HEK293T (cell line): ENCODE measurements around the gene BMP6.

Experiments used
- CTCF ChIA-PET: fragments of 350-600 bp; formaldehyde crosslinking; extraction: SDS; loops from one replicate; lab custom pipeline; 2021; ENCODE audit warnings: antibody characterized with exemption, inconsistent platforms; lab: Yijun Ruan, JAX
- POLR2A ChIA-PET: fragments of 350-600 bp; formaldehyde crosslinking; extraction: SDS; loops from one replicate; lab custom pipeline; 2020; ENCODE audit warnings: antibody characterized with exemption, inconsistent platforms; lab: Yijun Ruan, JAX
- DNase-seq: peaks from one replicate; pipeline ENCODE4 v3.0.0; 2012; ENCODE audit warnings: mixed read lengths; ENCODE audit errors: extremely low spot score
- ARNT ChIP-seq: fragments of 450-650 bp; IDR thresholded peaks from 2 replicates; pipeline ENCODE4 v1.6.1; 2017; ENCODE audit warnings: mild to moderate bottlenecking
- BHLHE40 ChIP-seq: fragments of 450-650 bp; IDR thresholded peaks from 2 replicates; pipeline ENCODE4 v1.6.1; 2016; ENCODE audit warnings: mild to moderate bottlenecking, moderate library complexity, borderline replicate concordance
- CTBP1 ChIP-seq: fragments of 450-650 bp; IDR thresholded peaks from 2 replicates; pipeline ENCODE4 v1.6.1; 2016; ENCODE audit warnings: borderline replicate concordance
- ELF4 ChIP-seq: fragments of 450-650 bp; IDR thresholded peaks from 2 replicates; pipeline ENCODE4 v1.6.1; 2017; ENCODE audit warnings: antibody characterized with exemption
- FOXA1 ChIP-seq: fragments of 450-650 bp; IDR thresholded peaks from 2 replicates; pipeline ENCODE4 v1.6.1; 2016; ENCODE audit warnings: mild to moderate bottlenecking
- FOXK2 ChIP-seq: fragments of 450-650 bp; IDR thresholded peaks from 2 replicates; pipeline ENCODE4 v1.6.1; 2016; ENCODE audit warnings: mild to moderate bottlenecking
- FOXM1 ChIP-seq: fragments of 450-650 bp; IDR thresholded peaks from 2 replicates; pipeline ENCODE4 v1.6.1; 2017; ENCODE audit warnings: mild to moderate bottlenecking, borderline replicate concordance
- HDGF ChIP-seq: fragments of 450-650 bp; IDR thresholded peaks from 2 replicates; pipeline ENCODE4 v1.6.1; 2017; ENCODE audit warnings: antibody characterized with exemption, borderline replicate concordance
- L3MBTL2 ChIP-seq: fragments of 450-650 bp; conservative IDR thresholded peaks from 2 replicates; pipeline ENCODE4 v1.6.1; 2016; ENCODE audit warnings: mild to moderate bottlenecking
- LEF1 ChIP-seq: fragments of 450-650 bp; IDR thresholded peaks from 2 replicates; pipeline ENCODE4 v1.6.1; 2017; ENCODE audit warnings: mild to moderate bottlenecking, borderline replicate concordance
- NFRKB ChIP-seq: fragments of 450-650 bp; IDR thresholded peaks from 2 replicates; pipeline ENCODE4 v1.6.1; 2016; ENCODE audit warnings: mild to moderate bottlenecking, moderate library complexity
- PKNOX1 ChIP-seq: fragments of 450-650 bp; IDR thresholded peaks from 2 replicates; pipeline ENCODE4 v1.6.1; 2016
- SP1 ChIP-seq: fragments of 450-650 bp; IDR thresholded peaks from 2 replicates; pipeline ENCODE4 v1.6.1; 2017
- SUZ12 ChIP-seq: fragments of 450-650 bp; IDR thresholded peaks from 2 replicates; pipeline ENCODE4 v1.6.1; 2016; ENCODE audit warnings: mild to moderate bottlenecking
- TARDBP ChIP-seq: fragments of 450-650 bp; IDR thresholded peaks from 2 replicates; pipeline ENCODE4 v1.6.1; 2016
- ZNF384 ChIP-seq: fragments of 450-650 bp; IDR thresholded peaks from 2 replicates; pipeline ENCODE4 v1.6.1; 2016

The BMP6 gene

GRCh38 chr6:7720346-7720745, 5.6 kb upstream of the BMP6 start:
- no peak for DNase-seq
- POLR2A ChIA-PET: no interaction called here
- CTCF ChIA-PET: no interaction called here
- TF ChIP-seq TARDBP (no peak), FOXM1 (no peak), SUZ12 (no peak), BHLHE40 (no peak), L3MBTL2 (no peak), FOXK2 (no peak), FOXA1 (no peak), PKNOX1 (no peak), HDGF (no peak), SP1 (no peak), CTBP1 (no peak)

GRCh38 chr6:7721649-7722048, 4.2 kb upstream of the BMP6 start:
- DNase-seq: no peak
- no peak for TF ChIP-seq FOXA1
- TF ChIP-seq FOXM1: no peak
- no peak for TF ChIP-seq HDGF
- TF ChIP-seq PKNOX1: no peak
- TF ChIP-seq SP1: no peak
- TF ChIP-seq CTBP1: no peak
- no peak for TF ChIP-seq ARNT
- TF ChIP-seq ZNF384: no peak
- TF ChIP-seq SUZ12: no peak
- no peak for TF ChIP-seq L3MBTL2
- no peak for TF ChIP-seq LEF1
- no peak for TF ChIP-seq FOXK2
- ChIA-PET CTCF (interaction anchor here (0.6 to 2.4 kb wide), 4 partner anchors 22 to 287 kb away, joined by 3 to 15 read pairs (median 3); no protein-coding TSS in a partner anchor), POLR2A (no interaction called here)

- peak; percentile 62 for DNase-seq
- CTCF ChIA-PET: interaction anchor here (0.5 to 2.4 kb wide), 13 partner anchors 23 to 335 kb away, joined by 3 to 15 read pairs (median 4); no protein-coding TSS in a partner anchor
- POLR2A ChIA-PET: interaction anchor here (0.7 to 1.2 kb wide), 3 partner anchors 92 to 496 kb away, joined by 3 read pairs; no protein-coding TSS in a partner anchor
- TF ChIP-seq LEF1 (no peak), L3MBTL2 (0 out of 2 replicates have a peak, but pooled peaks have one; percentile 22)
These were observed 2.9 kb upstream of the BMP6 start for GRCh38 chr6:7723041-7723447.

- ChIA-PET CTCF (interaction anchor here (0.7 to 2.4 kb wide), 6 partner anchors 23 to 294 kb away, joined by 3 to 15 read pairs (median 4); no protein-coding TSS in a partner anchor), POLR2A (interaction anchor here (1.2 kb wide), 1 partner anchor 496 kb away, joined by 3 read pairs; no protein-coding TSS in a partner anchor)
- no peak for TF ChIP-seq PKNOX1
- TF ChIP-seq HDGF: no peak
- TF ChIP-seq ZNF384: no peak
- TF ChIP-seq TARDBP: no peak
- TF ChIP-seq NFRKB: no peak
- TF ChIP-seq SUZ12: no peak
- TF ChIP-seq ARNT: no peak
- no peak for TF ChIP-seq L3MBTL2
- TF ChIP-seq LEF1: no peak
- TF ChIP-seq SP1: no peak
- no peak for TF ChIP-seq FOXA1
- TF ChIP-seq CTBP1: no peak
- TF ChIP-seq FOXM1: no peak
- TF ChIP-seq FOXK2: no peak
- DNase-seq: no peak
These were observed 2.3 kb upstream of the BMP6 start for GRCh38 chr6:7723554-7723953.

- CTCF ChIA-PET: interaction anchor here (0.8 to 1.1 kb wide), 3 partner anchors 27 to 285 kb away, joined by 3 read pairs; no protein-coding TSS in a partner anchor
- DNase-seq: no peak
- TF ChIP-seq SUZ12 (no peak), ZNF384 (no peak), FOXM1 (no peak), BHLHE40 (no peak), SP1 (no peak), NFRKB (no peak), TARDBP (no peak), PKNOX1 (no peak), CTBP1 (no peak), ELF4 (no peak), LEF1 (no peak), FOXK2 (no peak), HDGF (no peak), FOXA1 (no peak), ARNT (no peak), L3MBTL2 (no peak)
- POLR2A ChIA-PET: interaction anchor here (0.8 to 1.3 kb wide), 3 partner anchors 184 to 339 kb away, joined by 3 to 5 read pairs (median 3); partner anchors contain the start of gene BLOC1S5
These were observed 487 bp upstream of the BMP6 start for GRCh38 chr6:7725412-7725811.
